ENCODE data around the gene C1R. TPM values are rescaled to one million over a fixed set of nuclear protein-coding genes. Genes with fewer than 3 reads are reported as not detected.

C1R gene
- total RNA-seq, 1 donor from 2014 or later: 35.1 TPM

GRCh38 chr12:7125632-7126227 lies 33.5 kb upstream of the C1R start:
- Mint-ChIP-seq H3K27me3 (ENCODE audit: unreplicated experiment) (peaks cover 25% of the 10 kb centered on the region), H3K9me3 (ENCODE audit: unreplicated experiment) (no peaks in the 10 kb centered on the region), H3K4me3 (ENCODE audit: unreplicated experiment) (no peak overlapping the region), H3K36me3 (ENCODE audit: unreplicated experiment) (peaks cover 4% of the 10 kb centered on the region), H3K4me1 (ENCODE audit: unreplicated experiment) (peaks cover 19% of the 10 kb centered on the region), H3K27ac (ENCODE audit: unreplicated experiment) (no peak overlapping the region)
- DNase-seq (ENCODE audit: extremely low spot score, unreplicated experiment): no peak
- no peak for TF ChIP-seq CTCF (IDR thresholded peaks at IDR 0.05)

GRCh38 chr12:7123806-7124522 lies 31.7 kb upstream of the C1R start:
- no peaks in the 10 kb centered on the region for H3K9me3 Mint-ChIP-seq (ENCODE audit: unreplicated experiment)
- H3K36me3 Mint-ChIP-seq (ENCODE audit: unreplicated experiment): peaks cover 4% of the 10 kb centered on the region
- H3K4me1 Mint-ChIP-seq (ENCODE audit: unreplicated experiment): peaks cover 3% of the 10 kb centered on the region
- H3K27me3 Mint-ChIP-seq (ENCODE audit: unreplicated experiment): peaks cover 22% of the 10 kb centered on the region
- H3K27ac Mint-ChIP-seq (ENCODE audit: unreplicated experiment): no peak overlapping the region
- no peak for TF ChIP-seq CTCF (IDR thresholded peaks at IDR 0.05)
- H3K4me3 Mint-ChIP-seq (ENCODE audit: unreplicated experiment): no peak overlapping the region
- DNase-seq (ENCODE audit: extremely low spot score, unreplicated experiment): no peak

GRCh38 chr12:7122811-7123769 lies 30.8 kb upstream of the C1R start:
- H3K4me3 Mint-ChIP-seq (ENCODE audit: unreplicated experiment): no peak overlapping the region
- DNase-seq (ENCODE audit: extremely low spot score, unreplicated experiment): no peak
- no peak for TF ChIP-seq CTCF (IDR thresholded peaks at IDR 0.05)
- H3K27me3 Mint-ChIP-seq (ENCODE audit: unreplicated experiment): peaks cover 23% of the 10 kb centered on the region
- H3K27ac Mint-ChIP-seq (ENCODE audit: unreplicated experiment): no peak overlapping the region
- peaks cover 1% of the 10 kb centered on the region for H3K4me1 Mint-ChIP-seq (ENCODE audit: unreplicated experiment)
- no peaks in the 10 kb centered on the region for H3K9me3 Mint-ChIP-seq (ENCODE audit: unreplicated experiment)
- H3K36me3 Mint-ChIP-seq (ENCODE audit: unreplicated experiment): peaks cover 4% of the 10 kb centered on the region

- Mint-ChIP-seq H3K36me3 (ENCODE audit: unreplicated experiment) (no peaks in the 10 kb centered on the region), H3K4me1 (ENCODE audit: unreplicated experiment) (no peaks in the 10 kb centered on the region), H3K27me3 (ENCODE audit: unreplicated experiment) (peaks cover 29% of the 10 kb centered on the region), H3K4me3 (ENCODE audit: unreplicated experiment) (no peak overlapping the region), H3K9me3 (ENCODE audit: unreplicated experiment) (no peaks in the 10 kb centered on the region), H3K27ac (ENCODE audit: unreplicated experiment) (no peak overlapping the region)
- TF ChIP-seq CTCF (IDR thresholded peaks at IDR 0.05): no peak
- no peak for DNase-seq (ENCODE audit: extremely low spot score, unreplicated experiment)
These were observed 29.1 kb upstream of the C1R start for GRCh38 chr12:7121324-7121723.
